B cell (primary cell): Measurements from ENCODE around the gene MED15. TPM values are rescaled to one million over a fixed set of nuclear protein-coding genes. Genes with fewer than 3 reads are reported as not detected.
A peak's percentile ranks its signal among the peaks of the same experiment; 100 is the strongest.

Experiments
- ATAC-seq: fragments of 200-7000 bp; cut with Tn5 transposase; one replicate; pipeline ENCODE4 v1.10.0; 2021; ENCODE audit warnings: low read depth, mild to moderate bottlenecking, moderate number of reproducible peaks, moderate library complexity
- CTCF ChIA-PET: fragments of 350-600 bp; sonication (Branson Sonifier 250); formaldehyde crosslinking; loops from one replicate; lab custom pipeline; 2021; ENCODE audit warnings: antibody characterized with exemption, inconsistent platforms; lab: Charles Lee
- POLR2A ChIA-PET: fragments of 350-600 bp; sonication (Branson Sonifier 250); formaldehyde crosslinking; loops from one replicate; lab custom pipeline; 2021; ENCODE audit warnings: antibody characterized with exemption; lab: Charles Lee
- DNase-seq: peaks from one replicate; pipeline ENCODE4 v3.0.0; 2013
- H2AFZ ChIP-seq: 2 replicates; pipeline ENCODE4 v1.6.1; 2012; ENCODE audit warnings: mild to moderate bottlenecking, low read depth, low read length; ENCODE audit not compliant: insufficient read depth, poor library complexity, severe bottlenecking
- H3K27ac ChIP-seq, 2 donors: 1 replicate in 1 of 2; 2 replicates in 1 of 2; pipeline ENCODE4 v1.5.1; 2012 to 2013; ENCODE audit warnings: low read length in 2 of 2, mild to moderate bottlenecking in 2 of 2, moderate library complexity in 1 of 2
- H3K27me3 ChIP-seq, 4 experiments: fragments of 200-600 bp in 1 of 4; sonication (generic) in 1 of 4; replicated peaks in 1 of 4; 1 replicate in 2 of 4; 2 replicates in 2 of 4; pipeline versions ENCODE4 v1.6.1 to v1.7.0; 2013 to 2016; ENCODE audit warnings: low read length in 3 of 4, mild to moderate bottlenecking in 2 of 4, mixed read lengths in 1 of 4, moderate library complexity in 1 of 4; ENCODE audit not compliant: insufficient read depth in 4 of 4, control insufficient read depth in 3 of 4; ENCODE audit errors: control extremely low read depth in 1 of 4
- H3K36me3 ChIP-seq, 2 experiments: replicated peaks in 1 of 2; 1 replicate in 1 of 2; 2 replicates in 1 of 2; pipeline versions ENCODE4 v1.6.1 to v1.7.1; 2013; ENCODE audit warnings: low read length in 1 of 2; ENCODE audit not compliant: insufficient read depth in 2 of 2, control insufficient read depth in 1 of 2; ENCODE audit errors: control extremely low read depth in 1 of 2, extremely low read depth in 1 of 2
- H3K4me1 ChIP-seq, 2 donors: fragments of 200-600 bp in 1 of 2; sonication (generic) in 1 of 2; 1 replicate in 1 of 2; 2 replicates in 1 of 2; pipeline versions ENCODE4 v1.5.1 to v1.6.1; 2013 to 2017; ENCODE audit warnings: low read length in 2 of 2; ENCODE audit not compliant: control insufficient read depth in 2 of 2, insufficient read depth in 2 of 2
- H3K4me2 ChIP-seq: replicated peaks from 2 replicates; pipeline ENCODE3; 2012; ENCODE audit warnings: mild to moderate bottlenecking, low read depth, low read length; ENCODE audit not compliant: poor library complexity, severe bottlenecking
- H3K4me3 ChIP-seq, 5 experiments: fragments of 200-600 bp in 1 of 5; sonication (generic) in 1 of 5; 1 replicate in 3 of 5; 2 replicates in 2 of 5; pipeline versions ENCODE4 v1.5.1 to v1.7.0; 2011 to 2016; ENCODE audit warnings: low read length in 4 of 5, mild to moderate bottlenecking in 4 of 5, low read depth in 2 of 5, control low read depth in 1 of 5, moderate library complexity in 1 of 5; ENCODE audit not compliant: insufficient read depth in 1 of 5; ENCODE audit errors: control extremely low read depth in 1 of 5, extremely low read depth in 1 of 5
- H3K79me2 ChIP-seq: fragments of 200-600 bp; sonication (generic); one replicate; pipeline ENCODE4 v1.6.0; 2016; ENCODE audit warnings: low read length; ENCODE audit not compliant: control insufficient read depth, insufficient read depth
- H3K9ac ChIP-seq: fragments of 200-600 bp; sonication (generic); 2 replicates; pipeline ENCODE4 v1.6.1; 2017; ENCODE audit warnings: mild to moderate bottlenecking, low read length, moderate library complexity
- H3K9me3 ChIP-seq, 3 donors: one replicate each; pipeline versions ENCODE4 v1.6.1 to v1.7.1; 2013; ENCODE audit warnings: low read length in 2 of 3; ENCODE audit not compliant: control insufficient read depth in 2 of 3, insufficient read depth in 1 of 3; ENCODE audit errors: control extremely low read depth in 1 of 3
- H4K20me1 ChIP-seq: 2 replicates; pipeline ENCODE4 v1.6.0; 2012; ENCODE audit warnings: mild to moderate bottlenecking, low read length; ENCODE audit not compliant: insufficient read depth, control insufficient read depth, poor library complexity, severe bottlenecking
- H3K27ac Mint-ChIP-seq: one replicate; pipeline ENCODE4 v1.8.0; 2021; ENCODE audit warnings: mixed read lengths
- H3K27me3 Mint-ChIP-seq: one replicate; pipeline ENCODE4 v1.8.0; 2021; ENCODE audit warnings: mixed read lengths
- H3K4me1 Mint-ChIP-seq: one replicate; pipeline ENCODE4 v1.8.0; 2021; ENCODE audit warnings: mixed read lengths
- H3K4me3 Mint-ChIP-seq: one replicate; pipeline ENCODE4 v1.8.0; 2021; ENCODE audit warnings: mixed read lengths
- H3K9me3 Mint-ChIP-seq: one replicate; pipeline ENCODE4 v1.8.0; 2022; ENCODE audit warnings: mixed read lengths; ENCODE audit not compliant: insufficient read depth
- EZH2 ChIP-seq: IDR thresholded peaks from 2 replicates; pipeline ENCODE4 v1.6.1; 2012; ENCODE audit warnings: borderline replicate concordance, low read depth, mild to moderate bottlenecking, moderate library complexity, low read length; ENCODE audit not compliant: insufficient read depth, poor library complexity, severe bottlenecking
- WGBS: methylation state at CpG from one replicate; pipeline ENCODE4 v1.1.5; 2013; ENCODE audit warnings: missing lambda C conversion rate; ENCODE audit not compliant: insufficient coverage; 5-methylcytosine and 5-hydroxymethylcytosine counted together
- intact Hi-C: fragments of 100-400 bp; cut with micrococcal nuclease; formaldehyde crosslinking; loops from one replicate; pipeline ENCODE4 v1.10.0; 2022
- polyA plus RNA-seq: library from polyadenylated mRNA; depleted of rRNA; stranded (reverse); fragments of >200 nt; gene quantifications from 2 replicates; pipeline ENCODE4 v1.2.3, GENCODE V29; 2012
- total RNA-seq, 2 donors: library from RNA; stranded (reverse); fragments of 120-200 nt in 1 of 2; gene quantifications; 1 replicate in 1 of 2; 2 replicates in 1 of 2; pipeline versions ENCODE4 v1.2.3 to v1.2.4, GENCODE V29; 2013 to 2022
- TF ChIP-seq, protein P1 (sequence below): fragments of 200-600 bp; IDR thresholded peaks from one replicate; pipeline ENCODE4 v1.8.0; 2022; ENCODE audit warnings: antibody characterized with exemption, mild to moderate bottlenecking

The MED15 gene
- total and polyA plus RNA-seq, 2 donors (not counting 1 experiment from before 2014, with no cell fraction given), result 109 to 134 TPM

DNA sequence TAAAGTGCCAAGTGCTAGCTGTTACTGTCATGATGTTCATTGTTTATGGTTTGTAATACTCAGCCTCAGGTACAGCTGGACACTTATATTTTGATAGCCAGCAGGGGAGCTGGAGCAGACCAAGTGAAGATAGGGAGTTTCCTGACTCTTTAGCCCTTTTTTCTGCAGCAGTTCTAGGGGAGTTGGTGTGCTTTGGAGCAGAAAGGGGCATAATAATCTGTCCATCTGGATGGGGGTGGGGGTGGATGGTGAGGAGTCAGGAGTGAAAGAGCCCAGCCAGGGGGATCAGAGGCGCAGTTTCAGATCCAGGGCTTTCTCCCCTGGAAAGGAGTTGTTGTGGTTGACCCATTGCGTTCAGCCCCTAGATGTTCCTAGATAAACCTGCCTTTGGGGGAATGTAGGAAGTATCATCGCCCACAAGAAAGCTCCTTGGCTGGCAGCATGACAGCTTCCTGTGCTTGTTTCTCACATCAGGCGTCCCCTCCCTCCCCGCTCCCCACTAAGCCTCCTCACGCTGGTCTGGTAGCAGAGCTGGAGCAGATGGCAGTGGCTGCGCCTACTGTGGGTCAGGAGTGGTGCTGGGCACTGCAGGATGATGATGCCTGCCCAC is 41.9 kb downstream of the MED15 start:
- no peaks in the 10 kb centered on the region for H3K27me3 Mint-ChIP-seq
- no peak for ATAC-seq
- peak; percentile 28 for DNase-seq
- intact Hi-C loops, result no loop called here
- 14% methylated on average over 6 of the region's 7 CpGs for WGBS
- H3K27me3 ChIP-seq, result no peaks in the 10 kb centered on the region
- ChIA-PET POLR2A (no interaction called here), CTCF (interaction anchor here (0.5 to 1.1 kb wide), 3 partner anchors 14 to 190 kb away, joined by 3 to 5 read pairs (median 3); no protein-coding TSS in a partner anchor)
- H4K20me1 ChIP-seq, result peaks cover 81% of the 10 kb centered on the region
- peaks cover 46% of the 10 kb centered on the region for H3K4me1 Mint-ChIP-seq
- H3K36me3 ChIP-seq, result peaks cover 0 to 38% of the 10 kb centered on the region in 2 experiments
- TF ChIP-seq EZH2, result no peak
- TF ChIP-seq, protein P1, sequence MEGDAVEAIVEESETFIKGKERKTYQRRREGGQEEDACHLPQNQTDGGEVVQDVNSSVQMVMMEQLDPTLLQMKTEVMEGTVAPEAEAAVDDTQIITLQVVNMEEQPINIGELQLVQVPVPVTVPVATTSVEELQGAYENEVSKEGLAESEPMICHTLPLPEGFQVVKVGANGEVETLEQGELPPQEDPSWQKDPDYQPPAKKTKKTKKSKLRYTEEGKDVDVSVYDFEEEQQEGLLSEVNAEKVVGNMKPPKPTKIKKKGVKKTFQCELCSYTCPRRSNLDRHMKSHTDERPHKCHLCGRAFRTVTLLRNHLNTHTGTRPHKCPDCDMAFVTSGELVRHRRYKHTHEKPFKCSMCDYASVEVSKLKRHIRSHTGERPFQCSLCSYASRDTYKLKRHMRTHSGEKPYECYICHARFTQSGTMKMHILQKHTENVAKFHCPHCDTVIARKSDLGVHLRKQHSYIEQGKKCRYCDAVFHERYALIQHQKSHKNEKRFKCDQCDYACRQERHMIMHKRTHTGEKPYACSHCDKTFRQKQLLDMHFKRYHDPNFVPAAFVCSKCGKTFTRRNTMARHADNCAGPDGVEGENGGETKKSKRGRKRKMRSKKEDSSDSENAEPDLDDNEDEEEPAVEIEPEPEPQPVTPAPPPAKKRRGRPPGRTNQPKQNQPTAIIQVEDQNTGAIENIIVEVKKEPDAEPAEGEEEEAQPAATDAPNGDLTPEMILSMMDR, result no peak
- peak overlapping the region; percentile 39 for H3K9ac ChIP-seq
- peak overlapping the region in 1 of 5 experiments; percentile 5 for H3K4me3 ChIP-seq
- H3K27ac Mint-ChIP-seq, result peak overlapping the region; percentile 94
- H3K79me2 ChIP-seq, result peaks cover 80% of the 10 kb centered on the region
- H3K27ac ChIP-seq, result peak overlapping the region; percentile 27 to 66
- H3K4me2 ChIP-seq, result peak overlapping the region; percentile 56
- no peaks in the 10 kb centered on the region for H3K9me3 Mint-ChIP-seq
- no peak overlapping the region for H2AFZ ChIP-seq
- no peaks in the 10 kb centered on the region for H3K9me3 ChIP-seq
- peak overlapping the region; percentile 73 for H3K4me3 Mint-ChIP-seq
- peaks cover 20 to 37% of the 10 kb centered on the region in 2 donors for H3K4me1 ChIP-seq
